ENCODE results near the gene CA4. TPM values are rescaled to one million over a fixed set of nuclear protein-coding genes. Genes with fewer than 3 reads are reported as not detected.

The CA4 gene
- total and polyA plus RNA-seq, 10 of the 15 experiments (the other 5 are each of a cell fraction or from before 2014, with no cell fraction given): 0.13 to 0.31 TPM; not detected in 8

- no peak for TF ChIP-seq ZNF592 (IDR thresholded peaks at IDR 0.05)
- no peak for TF ChIP-seq ZNF217 (IDR thresholded peaks at IDR 0.05)
These were observed 2.1 kb upstream of the CA4 start (continued) for GRCh38 chr17:60147553-60148223.

GRCh38 chr17:60148373-60148772, 1.4 kb upstream of the CA4 start:
- ChIA-PET SMC1A (ENCODE audit: uncharacterized antibody, unreplicated experiment) (interaction anchor here (1.0 kb wide), 2 partner anchors 27 to 291 kb away, joined by 3 to 5 read pairs; no protein-coding TSS in a partner anchor), POLR2A (interaction anchor here (0.8 kb wide), 1 partner anchor 10 kb away, joined by 3 read pairs; no protein-coding TSS in a partner anchor), CTCF (no interaction called here), RAD21 (ENCODE audit: unreplicated experiment) (no interaction called here)
- Histone ChIP-seq H3K9ac (ENCODE audit: control insufficient read depth, insufficient read depth, low read length) (no peak overlapping the region), H3K36me3 (ENCODE audit: control insufficient read depth in 2 of 2, insufficient read depth in 2 of 2, low read length in 1 of 2) (no peaks in the 10 kb centered on the region), H3K9me3 (replicated peaks; ENCODE audit: control insufficient read depth, insufficient read depth, low read length) (no peaks in the 10 kb centered on the region; the same call in 2 of the 3 replicates), H3K4me3 (no peak overlapping the region), H3K79me2 (ENCODE audit: control insufficient read depth, insufficient read depth, low read length) (no peaks in the 10 kb centered on the region), H2AFZ (ENCODE audit: control insufficient read depth, low read depth, low read length) (no peak overlapping the region), H3K4me2 (ENCODE audit: control insufficient read depth, insufficient read depth) (no peak overlapping the region), H3K27me3 (replicated peaks in 1 of 2; ENCODE audit: control insufficient read depth in 2 of 2, insufficient read depth in 2 of 2, low read length in 1 of 2) (peaks cover 4 to 17% of the 10 kb centered on the region in 2 experiments), H3K27ac (ENCODE audit: control insufficient read depth, insufficient read depth) (no peak overlapping the region), H4K20me1 (ENCODE audit: control insufficient read depth, insufficient read depth) (no peaks in the 10 kb centered on the region), H3K4me1 (ENCODE audit: control insufficient read depth, insufficient read depth, low read length) (peaks cover 2% of the 10 kb centered on the region; the same call in 1 of the 2 replicates)
- FAIRE-seq: no peak
- no TSS peak for BruUV-seq (replicated peaks)
- intact Hi-C loops (cut with micrococcal nuclease; ENCODE audit: unreplicated experiment) (loop anchor here (10.0 kb wide), 1 partner anchor 486 kb away; no protein-coding TSS in a partner anchor), in situ Hi-C loops (cut with MboI) (loop anchor here (10.0 to 25.0 kb wide), 2 partner anchors 276 to 489 kb away; partner anchors contain the start of gene CHCT1)
- DNase-seq (ENCODE audit: low read depth, low spot score): no peak
- ATAC-seq: peak; percentile 17; the same call in 1 of the 3 replicates
- 0% methylated on average over 2 of the region's 2 CpGs for WGBS (ENCODE audit: insufficient coverage, insufficient replicate concordance, low lambda C conversion rate, missing lambda C conversion rate)
- TF ChIP-seq NFIC (IDR thresholded peaks at IDR 0.05; ENCODE audit: low read depth, low read length) (no peak), YBX1 (IDR thresholded peaks at IDR 0.05) (no peak), CTCF (IDR thresholded peaks at IDR 0.05 in 2 of 3, conservative IDR thresholded peaks at IDR 0.05 in 1 of 3; ENCODE audit: control insufficient read depth in 2 of 3, extremely low read depth in 1 of 3, insufficient read depth in 1 of 3, low read depth in 3 of 3, low read length in 3 of 3) (no peak), BACH1 (IDR thresholded peaks at IDR 0.05; ENCODE audit: borderline replicate concordance) (no peak), USF2 (IDR thresholded peaks at IDR 0.05; ENCODE audit: borderline replicate concordance, low read depth, low read length) (no peak), SPI1 (IDR thresholded peaks at IDR 0.05; ENCODE audit: borderline replicate concordance, insufficient read depth, low read depth, low read length) (no peak), FOXM1 (IDR thresholded peaks at IDR 0.05; ENCODE audit: low read depth, low read length) (no peak), YY1 (IDR thresholded peaks at IDR 0.05; ENCODE audit: low read depth, low read length) (no peak), E2F8 (IDR thresholded peaks at IDR 0.05; ENCODE audit: low read depth, partially characterized antibody) (no peak)
